Lung (tissue), 12 donors: ENCODE measurements around the gene AKT1S1. TPM values are rescaled to one million over a fixed set of nuclear protein-coding genes. Genes with fewer than 3 reads are reported as not detected.

Experiments used
- ATAC-seq: fragments of 200-7000 bp; cut with Tn5 transposase; one replicate; pipeline ENCODE4 v1.9.1; 2020; ENCODE audit warnings: moderate number of reproducible peaks; ENCODE audit not compliant: insufficient read depth, low FRiP score
- DNase-seq, 3 donors: peaks; one replicate each; pipeline ENCODE4 v3.0.0-alpha.2; 2013 to 2017
- H3K27ac ChIP-seq, 2 donors: one replicate each; pipeline ENCODE4 v1.5.1; 2013; ENCODE audit warnings: mild to moderate bottlenecking in 2 of 2, moderate library complexity in 2 of 2, control low read depth in 1 of 2, inconsistent platforms in 1 of 2, low read depth in 1 of 2, low read length in 1 of 2
- H3K27me3 ChIP-seq, 3 donors: one replicate each; pipeline ENCODE4 v1.5.1; 2013; ENCODE audit warnings: low read length in 2 of 3; ENCODE audit not compliant: control insufficient read depth in 3 of 3, insufficient read depth in 3 of 3
- H3K36me3 ChIP-seq, 4 donors: one replicate each; pipeline ENCODE4 v1.5.1; 2013; ENCODE audit warnings: low read length in 4 of 4, mild to moderate bottlenecking in 1 of 4, moderate library complexity in 1 of 4; ENCODE audit not compliant: control insufficient read depth in 4 of 4, insufficient read depth in 4 of 4
- H3K4me1 ChIP-seq, 5 donors: one replicate each; pipeline ENCODE4 v1.5.1; 2013; ENCODE audit warnings: low read length in 5 of 5, mild to moderate bottlenecking in 2 of 5, moderate library complexity in 1 of 5; ENCODE audit not compliant: control insufficient read depth in 5 of 5, insufficient read depth in 5 of 5
- H3K4me3 ChIP-seq: one replicate; pipeline ENCODE4 v1.5.1; 2013; ENCODE audit warnings: mild to moderate bottlenecking, control low read depth, moderate library complexity
- H3K9ac ChIP-seq, 2 donors: one replicate each; pipeline ENCODE4 v1.5.1; 2013; ENCODE audit warnings: low read length in 2 of 2, control low read depth in 1 of 2; ENCODE audit not compliant: insufficient read depth in 1 of 2
- H3K9me3 ChIP-seq, 4 donors: one replicate each; pipeline ENCODE4 v1.5.1; 2013; ENCODE audit warnings: low read length in 3 of 4, mild to moderate bottlenecking in 1 of 4, moderate library complexity in 1 of 4; ENCODE audit not compliant: control insufficient read depth in 4 of 4, insufficient read depth in 3 of 4
- CTCF ChIP-seq: IDR thresholded peaks from 2 replicates; pipeline ENCODE4 v1.5.1; 2012; ENCODE audit warnings: mild to moderate bottlenecking; ENCODE audit errors: control extremely low read depth, extremely low read depth
- WGBS, 2 donors: extraction: QIAGEN DNeasy Blood & Tissue Kit; methylation state at CpG; one replicate each; pipeline ENCODE4 v1.1.7; 2013; 5-methylcytosine and 5-hydroxymethylcytosine counted together
- polyA plus RNA-seq, 2 donors: library from polyadenylated mRNA; stranded (reverse); fragments of 200-250 nt; gene quantifications; one replicate each; pipeline ENCODE4 v1.2.1, GENCODE V29; 2013
- total RNA-seq, 2 donors: library from RNA; depleted of rRNA in 1 of 2; stranded (reverse); fragments of >200 nt in 1 of 2; gene quantifications; one replicate each; pipeline ENCODE4 v1.2.1, GENCODE V29; 2014 to 2021
- donor health status: control.
- donor health status: control.
- donor health status: Bipolar disorder and iron deficiency.
- donor health status: healthy.
- donor health status: DM: yes; HTN: yes; CAD: no.

AKT1S1 gene
- total and polyA plus RNA-seq, 4 donors, result 6.7 to 46.4 (median 35.9) TPM

GRCh38 chr19:49864890-49865289 is 12.3 kb downstream of the AKT1S1 start:
- Histone ChIP-seq H3K4me1 (peaks cover 3 to 40% (median 11%) of the 10 kb centered on the region in 5 donors), H3K36me3 (peaks cover 0 to 45% (median 18%) of the 10 kb centered on the region in 4 donors), H3K27me3 (no peaks in the 10 kb centered on the region), H3K27ac (no peak overlapping the region), H3K9me3 (no peaks in the 10 kb centered on the region), H3K4me3 (no peak overlapping the region), H3K9ac (no peak overlapping the region)
- no peak for DNase-seq
- WGBS, 2 donors, result 89 to 91% methylated on average over 13 of the region's 13 CpGs
- no peak for ATAC-seq
- no peak for TF ChIP-seq CTCF

GRCh38 chr19:49863935-49864320 is 13.2 kb downstream of the AKT1S1 start:
- Histone ChIP-seq H3K9ac (no peak overlapping the region), H3K4me3 (no peak overlapping the region), H3K27me3 (no peaks in the 10 kb centered on the region), H3K9me3 (no peaks in the 10 kb centered on the region), H3K4me1 (peaks cover 3 to 38% (median 9%) of the 10 kb centered on the region in 5 donors), H3K27ac (no peak overlapping the region), H3K36me3 (peaks cover 0 to 52% (median 19%) of the 10 kb centered on the region in 4 donors)
- no peak for DNase-seq
- 94 to 96% methylated on average over 17 of the region's 17 CpGs for WGBS, 2 donors
- TF ChIP-seq CTCF, result no peak
- ATAC-seq, result no peak

GRCh38 chr19:49863254-49863934 is 13.8 kb downstream of the AKT1S1 start:
- no peak overlapping the region for H3K4me3 ChIP-seq
- no peak for ATAC-seq
- H3K27ac ChIP-seq, result no peak overlapping the region
- no peaks in the 10 kb centered on the region for H3K9me3 ChIP-seq
- no peak for TF ChIP-seq CTCF
- peaks cover 0 to 57% (median 22%) of the 10 kb centered on the region in 4 donors for H3K36me3 ChIP-seq
- 93 to 94% methylated on average over 23 to 24 of the region's 24 CpGs for WGBS, 2 donors
- DNase-seq, result no peak
- peaks cover 3 to 32% (median 9%) of the 10 kb centered on the region in 5 donors for H3K4me1 ChIP-seq
- H3K27me3 ChIP-seq, result no peaks in the 10 kb centered on the region
- H3K9ac ChIP-seq, result no peak overlapping the region
